Pancreas (tissue), 10 donors: ENCODE results near the gene USP10. TPM values are rescaled to one million over a fixed set of nuclear protein-coding genes. Genes with fewer than 3 reads are reported as not detected.
"Not testable (repeated sequence)": the region's sequence is repeated elsewhere in the genome, so short reads cannot be mapped to it uniquely, and the experiment has no call there.

Experiments
- ATAC-seq, 4 donors: fragments of 200-7000 bp; cut with Tn5 transposase; one replicate each; pipeline versions ENCODE4 v1.8.0 to v1.9.1; 2020; ENCODE audit warnings: mild to moderate bottlenecking in 4 of 4, moderate library complexity in 4 of 4
- DNase-seq, 6 donors: peaks; one replicate each; pipeline ENCODE4 v3.0.0-alpha.2; 2020
- FAIRE-seq: peaks from 2 replicates; lab custom pipeline; 2012; peaks lifted over from hg19 to GRCh38; lab: Jason Lieb, UNC
- H3K27ac ChIP-seq, 4 donors: fragments of 200-600 bp; sonication (generic); 1 replicate in 3 of 4; 2 replicates in 1 of 4; pipeline versions ENCODE4 v1.5.0 to v1.8.0; 2020
- H3K27me3 ChIP-seq, 4 donors: fragments of 200-600 bp; one replicate each; pipeline ENCODE4 v1.8.0; 2021
- H3K36me3 ChIP-seq, 3 donors: fragments of 200-600 bp; sonication (generic) in 1 of 3; one replicate each; pipeline versions ENCODE4 v1.5.0 to v1.8.0; 2020 to 2021
- H3K4me1 ChIP-seq, 3 donors: fragments of 200-600 bp; one replicate each; pipeline ENCODE4 v1.8.0; 2021
- H3K4me3 ChIP-seq, 4 donors: fragments of 200-600 bp; sonication (generic) in 2 of 4; one replicate each; pipeline versions ENCODE4 v1.5.0 to v1.8.0; 2020 to 2021
- H3K9me3 ChIP-seq, 4 donors: fragments of 200-600 bp; one replicate each; pipeline ENCODE4 v1.8.0; 2021
- WGBS, 2 donors: extraction: QIAGEN DNeasy Blood & Tissue Kit; methylation state at CpG; one replicate each; pipeline ENCODE4 v1.1.7; 2013; 5-methylcytosine and 5-hydroxymethylcytosine counted together
- intact Hi-C, 3 donors: fragments of 100-400 bp; cut with DNase I; formaldehyde crosslinking; loops; one replicate each; pipeline versions ENCODE4 v1.11.1 to v1.14.2; 2022
- polyA plus RNA-seq, 2 donors: library from polyadenylated mRNA; stranded (reverse); fragments of 200-250 nt; gene quantifications; one replicate each; pipeline ENCODE4 v1.2.3, GENCODE V29; 2013
- total RNA-seq, 6 donors: library from RNA; stranded (reverse); fragmentation: NEBNext Ultra II Directional in 4 of 6; extraction: Animal tissue kit (Norgen Biotek cat#: 25700) in 4 of 6; gene quantifications; one replicate each; pipeline versions ENCODE4 v1.2.1 to v1.2.4, GENCODE V29; 2021 to 2023
- TF ChIP-seq, protein P1 (sequence below), 4 donors: fragments of 200-600 bp; sonication (generic) in 3 of 4; IDR thresholded peaks; one replicate each; pipeline versions ENCODE4 v1.5.0 to v1.8.0; 2021; ENCODE audit warnings: antibody characterized with exemption in 4 of 4
- donor health status: healthy with polysubstance abuse.
- donor health status: DM: no; HTN: no; CAD: no; lungs with moderate emphysema.
- donor health status: DM: no; HTN: no; CAD: no.
- donor health status: control.
- donor health status: control.
- donor health status: Bipolar disorder and iron deficiency.
- donor health status: DM: yes; HTN: yes; CAD: no.
- donor health status: DM: no; HTN: no; CAD: no.
- donor health status: DM: no; HTN: no; CAD: no.
- donor health status: DM: yes; HTN: yes; CAD: no.

Gene USP10
- total and polyA plus RNA-seq, 8 donors: 11.4 to 40.6 (median 26.9) TPM

DNA sequence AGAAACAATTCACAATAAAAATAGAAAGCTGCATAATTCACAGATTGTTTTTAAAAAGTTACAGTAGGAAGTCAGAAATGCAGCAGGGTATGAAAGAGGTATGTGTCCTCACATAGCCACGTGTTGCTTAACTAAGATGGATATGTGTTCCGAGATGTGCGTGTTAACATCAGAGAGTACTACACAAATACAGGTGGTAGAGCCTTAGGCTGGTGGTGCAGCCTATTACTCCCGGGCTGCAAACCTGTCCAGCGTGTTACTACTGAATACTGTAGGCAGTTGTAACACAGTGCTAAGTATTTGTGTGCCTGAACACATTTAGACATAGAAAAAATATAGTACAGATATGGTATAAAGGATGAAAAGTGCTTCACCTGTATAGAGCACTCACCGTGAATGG is 46.4 kb downstream of the USP10 start:
- Histone ChIP-seq H3K4me1 (peaks cover under 1 to 4% (median 2%) of the 10 kb centered on the region in 3 donors), H3K27ac (no peak overlapping the region), H3K27me3 (no peaks in the 10 kb centered on the region), H3K9me3 (no peaks in the 10 kb centered on the region), H3K36me3 (no peaks in the 10 kb centered on the region), H3K4me3 (no peak overlapping the region)
- ATAC-seq (no peak), DNase-seq (no peak), FAIRE-seq (no peak)
- TF ChIP-seq, protein P1, sequence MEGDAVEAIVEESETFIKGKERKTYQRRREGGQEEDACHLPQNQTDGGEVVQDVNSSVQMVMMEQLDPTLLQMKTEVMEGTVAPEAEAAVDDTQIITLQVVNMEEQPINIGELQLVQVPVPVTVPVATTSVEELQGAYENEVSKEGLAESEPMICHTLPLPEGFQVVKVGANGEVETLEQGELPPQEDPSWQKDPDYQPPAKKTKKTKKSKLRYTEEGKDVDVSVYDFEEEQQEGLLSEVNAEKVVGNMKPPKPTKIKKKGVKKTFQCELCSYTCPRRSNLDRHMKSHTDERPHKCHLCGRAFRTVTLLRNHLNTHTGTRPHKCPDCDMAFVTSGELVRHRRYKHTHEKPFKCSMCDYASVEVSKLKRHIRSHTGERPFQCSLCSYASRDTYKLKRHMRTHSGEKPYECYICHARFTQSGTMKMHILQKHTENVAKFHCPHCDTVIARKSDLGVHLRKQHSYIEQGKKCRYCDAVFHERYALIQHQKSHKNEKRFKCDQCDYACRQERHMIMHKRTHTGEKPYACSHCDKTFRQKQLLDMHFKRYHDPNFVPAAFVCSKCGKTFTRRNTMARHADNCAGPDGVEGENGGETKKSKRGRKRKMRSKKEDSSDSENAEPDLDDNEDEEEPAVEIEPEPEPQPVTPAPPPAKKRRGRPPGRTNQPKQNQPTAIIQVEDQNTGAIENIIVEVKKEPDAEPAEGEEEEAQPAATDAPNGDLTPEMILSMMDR (IDR thresholded peaks at IDR 0.05): no peak
- intact Hi-C loops: no loop called here
- 68 to 72% methylated on average over 6 of the region's 6 CpGs for WGBS, 2 donors

GRCh38 chr16:84746875-84747274 is 47.1 kb downstream of the USP10 start:
- 96 to 97% methylated on average over 11 of the region's 11 CpGs for WGBS, 2 donors
- FAIRE-seq (no peak), DNase-seq (no peak), ATAC-seq (no peak)
- intact Hi-C loops: no loop called here
- Histone ChIP-seq H3K9me3 (no peaks in the 10 kb centered on the region), H3K4me1 (no peaks in the 10 kb centered on the region), H3K36me3 (no peaks in the 10 kb centered on the region), H3K27me3 (no peaks in the 10 kb centered on the region), H3K27ac (no peak overlapping the region), H3K4me3 (no peak overlapping the region)
- TF ChIP-seq, protein P1 (IDR thresholded peaks at IDR 0.05): no peak

DNA sequence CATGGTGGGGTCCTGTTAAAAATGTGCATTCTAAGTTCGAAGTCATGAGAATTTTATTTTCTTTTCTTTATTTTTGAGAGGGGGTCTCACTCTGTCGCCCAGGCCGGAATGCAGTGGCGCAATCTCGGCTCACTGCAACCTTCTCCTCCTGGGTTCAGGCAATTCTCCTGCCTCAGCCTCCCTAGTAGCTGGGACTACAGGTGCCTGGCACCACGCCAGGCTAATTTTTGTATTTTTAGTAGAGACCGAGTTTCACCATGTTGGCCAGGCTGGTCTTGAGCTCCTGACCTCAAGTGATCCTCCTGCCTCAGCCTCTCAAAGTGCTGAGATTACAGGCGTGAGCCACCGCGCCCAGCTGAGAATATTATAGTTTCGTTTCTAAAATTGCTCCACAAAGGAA is 48.4 kb downstream of the USP10 start:
- H3K4me1 ChIP-seq, H3K9me3 ChIP-seq, intact Hi-C loops, DNase-seq, FAIRE-seq, H3K27me3 ChIP-seq, H3K36me3 ChIP-seq, ATAC-seq, H3K4me3 ChIP-seq, H3K27ac ChIP-seq: not testable (repeated sequence)
- WGBS, 2 donors: 93% methylated on average over 11 of the region's 11 CpGs

GRCh38 chr16:84749072-84749471 is 49.3 kb downstream of the USP10 start:
- WGBS, 2 donors: 97 to 98% methylated on average over 2 of the region's 2 CpGs
- H3K27ac ChIP-seq: no peak overlapping the region
- no peak for ATAC-seq

GRCh38 chr16:84749815-84750214 is 50.0 kb downstream of the USP10 start:
- ATAC-seq (no peak), FAIRE-seq (no peak), DNase-seq (no peak)
- no peak overlapping the region for H3K27ac ChIP-seq
- TF ChIP-seq, protein P1 (IDR thresholded peaks at IDR 0.05): no peak
- 58 to 66% methylated on average over 8 of the region's 8 CpGs for WGBS, 2 donors
- H3K4me3 ChIP-seq: no peak overlapping the region
- intact Hi-C loops: loop anchor here in 1 of 3 donors (5.0 kb wide), 1 partner anchor 202 kb away; no protein-coding TSS in a partner anchor
- H3K4me1 ChIP-seq: peaks cover 0 to 10% (median 3%) of the 10 kb centered on the region in 3 donors
- no peaks in the 10 kb centered on the region for H3K36me3 ChIP-seq
- no peaks in the 10 kb centered on the region for H3K9me3 ChIP-seq
- no peaks in the 10 kb centered on the region for H3K27me3 ChIP-seq

More at GRCh38 chr16:84749072-84749471, 49.3 kb downstream of the USP10 start:
- FAIRE-seq: no peak
- H3K4me1 ChIP-seq: peaks cover 0 to 2% (median 0%) of the 10 kb centered on the region in 3 donors
- H3K27me3 ChIP-seq: no peaks in the 10 kb centered on the region
- no peak overlapping the region for H3K4me3 ChIP-seq
- no peaks in the 10 kb centered on the region for H3K36me3 ChIP-seq
- intact Hi-C loops: no loop called here
- H3K9me3 ChIP-seq: no peaks in the 10 kb centered on the region
- TF ChIP-seq, protein P1 (IDR thresholded peaks at IDR 0.05): no peak
- no peak for DNase-seq
